HAP-1 (cell line): Measurements from ENCODE around the gene TLE5.

Source experiments
- DNase-seq, 2 experiments: peaks; one replicate each; pipeline ENCODE4 v3.0.0-alpha.2; 2016 to 2020; ENCODE audit warnings: low spot score in 2 of 2
- H3K27me3 ChIP-seq: fragments of 250-450 bp; sonication (Bioruptor Pico); 2 replicates; pipeline ENCODE4 v1.5.1; 2020; ENCODE audit warnings: low read depth, mild to moderate bottlenecking, moderate library complexity
- H3K36me3 ChIP-seq: fragments of 250-450 bp; sonication (Bioruptor Pico); replicated peaks from 2 replicates; pipeline ENCODE4 v1.5.1; 2020; ENCODE audit warnings: mild to moderate bottlenecking
- H3K4me1 ChIP-seq: fragments of 250-450 bp; sonication (Bioruptor Pico); 2 replicates; pipeline ENCODE4 v1.5.1; 2020; ENCODE audit warnings: mild to moderate bottlenecking
- H3K4me3 ChIP-seq: fragments of 250-450 bp; sonication (Bioruptor Pico); 2 replicates; pipeline ENCODE4 v1.5.1; 2020; ENCODE audit warnings: mild to moderate bottlenecking, moderate library complexity
- H3K9me3 ChIP-seq: fragments of 250-450 bp; sonication (Bioruptor Pico); 2 replicates; pipeline ENCODE4 v1.5.1; 2020; ENCODE audit warnings: mild to moderate bottlenecking, moderate library complexity
- in situ Hi-C: fragments of 300-500 bp; cut with MboI; formaldehyde crosslinking; loops from 3 replicates; pipeline ENCODE4 v1.14.3; 2020; ENCODE audit warnings: low sequenced_read_pairs, inconsistent platforms, mixed read lengths

TLE5 gene

GRCh38 chr19:3061182-3062161 lies 823 bp downstream of the TLE5 start:
- in situ Hi-C loops = no loop called here
- no peaks in the 10 kb centered on the region for H3K27me3 ChIP-seq
- peak overlapping the region; percentile 73 for H3K4me3 ChIP-seq
- H3K4me1 ChIP-seq = no peaks in the 10 kb centered on the region
- no peak for DNase-seq
- no peaks in the 10 kb centered on the region for H3K9me3 ChIP-seq
- H3K36me3 ChIP-seq = peaks cover 33% of the 10 kb centered on the region

- Histone ChIP-seq H3K4me3 (peak overlapping the region; percentile 73), H3K9me3 (no peaks in the 10 kb centered on the region), H3K4me1 (no peaks in the 10 kb centered on the region), H3K36me3 (peaks cover 33% of the 10 kb centered on the region), H3K27me3 (no peaks in the 10 kb centered on the region)
- in situ Hi-C loops = no loop called here
- no peak for DNase-seq
Observed at GRCh38 chr19:3060857-3061181, 1.5 kb downstream of the TLE5 start.

- in situ Hi-C loops = no loop called here
- Histone ChIP-seq H3K4me1 (no peaks in the 10 kb centered on the region), H3K27me3 (no peaks in the 10 kb centered on the region), H3K9me3 (no peaks in the 10 kb centered on the region), H3K36me3 (peaks cover 45% of the 10 kb centered on the region), H3K4me3 (no peak overlapping the region)
- no peak for DNase-seq
Observed at GRCh38 chr19:3059653-3060052, 2.6 kb downstream of the TLE5 start.

GRCh38 chr19:3058821-3059314 lies 3.4 kb downstream of the TLE5 start:
- Histone ChIP-seq H3K4me3 (no peak overlapping the region), H3K4me1 (no peaks in the 10 kb centered on the region), H3K9me3 (no peaks in the 10 kb centered on the region), H3K27me3 (no peaks in the 10 kb centered on the region), H3K36me3 (peaks cover 51% of the 10 kb centered on the region)
- DNase-seq = no peak
- in situ Hi-C loops = no loop called here

- no peak overlapping the region for H3K4me3 ChIP-seq
- no peaks in the 10 kb centered on the region for H3K9me3 ChIP-seq
- no peaks in the 10 kb centered on the region for H3K27me3 ChIP-seq
- DNase-seq = no peak
- no peaks in the 10 kb centered on the region for H3K4me1 ChIP-seq
- peaks cover 51% of the 10 kb centered on the region for H3K36me3 ChIP-seq
- in situ Hi-C loops = no loop called here
Observed at GRCh38 chr19:3058009-3058820, 4.1 kb downstream of the TLE5 start.

GRCh38 chr19:3057275-3057714 lies 5.0 kb downstream of the TLE5 start:
- Histone ChIP-seq H3K27me3 (no peaks in the 10 kb centered on the region), H3K4me3 (no peak overlapping the region), H3K36me3 (peaks cover 51% of the 10 kb centered on the region), H3K9me3 (no peaks in the 10 kb centered on the region), H3K4me1 (no peaks in the 10 kb centered on the region)
- DNase-seq = no peak
- in situ Hi-C loops = no loop called here

- H3K9me3 ChIP-seq = no peaks in the 10 kb centered on the region
- no peaks in the 10 kb centered on the region for H3K27me3 ChIP-seq
- in situ Hi-C loops = no loop called here
- H3K4me3 ChIP-seq = no peak overlapping the region
- no peaks in the 10 kb centered on the region for H3K4me1 ChIP-seq
- H3K36me3 ChIP-seq = peaks cover 51% of the 10 kb centered on the region
- DNase-seq = no peak
Observed at GRCh38 chr19:3056417-3057088, 5.7 kb downstream of the TLE5 start.

GRCh38 chr19:3055741-3056416 lies 6.4 kb downstream of the TLE5 start:
- H3K4me1 ChIP-seq = no peaks in the 10 kb centered on the region
- H3K27me3 ChIP-seq = no peaks in the 10 kb centered on the region
- peaks cover 51% of the 10 kb centered on the region for H3K36me3 ChIP-seq
- no peaks in the 10 kb centered on the region for H3K9me3 ChIP-seq
- in situ Hi-C loops = no loop called here
- no peak overlapping the region for H3K4me3 ChIP-seq
- peak in 1 of 2 experiments; percentile 68 for DNase-seq

GRCh38 chr19:3054972-3055740 lies 7.1 kb downstream of the TLE5 start:
- no peak for DNase-seq
- H3K4me1 ChIP-seq = no peaks in the 10 kb centered on the region
- H3K9me3 ChIP-seq = no peaks in the 10 kb centered on the region
- no peaks in the 10 kb centered on the region for H3K27me3 ChIP-seq
- H3K4me3 ChIP-seq = no peak overlapping the region
- H3K36me3 ChIP-seq = peaks cover 51% of the 10 kb centered on the region
- in situ Hi-C loops = no loop called here

- Histone ChIP-seq H3K27me3 (no peaks in the 10 kb centered on the region), H3K4me3 (no peak overlapping the region), H3K4me1 (no peaks in the 10 kb centered on the region), H3K9me3 (no peaks in the 10 kb centered on the region), H3K36me3 (peaks cover 45% of the 10 kb centered on the region)
- in situ Hi-C loops = no loop called here
- DNase-seq = no peak
Observed at GRCh38 chr19:3054265-3054971, 7.9 kb downstream of the TLE5 start.

- Histone ChIP-seq H3K4me3 (no peak overlapping the region), H3K9me3 (no peaks in the 10 kb centered on the region), H3K27me3 (no peaks in the 10 kb centered on the region), H3K36me3 (peaks cover 39% of the 10 kb centered on the region), H3K4me1 (no peaks in the 10 kb centered on the region)
- in situ Hi-C loops = no loop called here
- DNase-seq = no peak
Observed at GRCh38 chr19:3053780-3054179, 8.5 kb downstream of the TLE5 start.

- H3K4me3 ChIP-seq = no peak overlapping the region
- no peaks in the 10 kb centered on the region for H3K4me1 ChIP-seq
- H3K9me3 ChIP-seq = no peaks in the 10 kb centered on the region
- no peaks in the 10 kb centered on the region for H3K27me3 ChIP-seq
- in situ Hi-C loops = no loop called here
- peaks cover 33% of the 10 kb centered on the region for H3K36me3 ChIP-seq
- no peak for DNase-seq
Observed at GRCh38 chr19:3053218-3053621, 9.1 kb downstream of the TLE5 start.
